A204.1 (cell line): Measurements from ENCODE around the gene PLEKHM1.
"Not testable (repeated sequence)": the region's sequence is repeated elsewhere in the genome, so short reads cannot be mapped to it uniquely, and the experiment has no call there.

Experiments used
- FAIRE-seq: peaks from 2 replicates; lab custom pipeline; 2012; peaks lifted over from hg19 to GRCh38; lab: Jason Lieb, UNC

PLEKHM1 gene

GRCh38 chr17:45441526-45442310 is 48.8 kb downstream of the PLEKHM1 start:
- FAIRE-seq: no peak

DNA sequence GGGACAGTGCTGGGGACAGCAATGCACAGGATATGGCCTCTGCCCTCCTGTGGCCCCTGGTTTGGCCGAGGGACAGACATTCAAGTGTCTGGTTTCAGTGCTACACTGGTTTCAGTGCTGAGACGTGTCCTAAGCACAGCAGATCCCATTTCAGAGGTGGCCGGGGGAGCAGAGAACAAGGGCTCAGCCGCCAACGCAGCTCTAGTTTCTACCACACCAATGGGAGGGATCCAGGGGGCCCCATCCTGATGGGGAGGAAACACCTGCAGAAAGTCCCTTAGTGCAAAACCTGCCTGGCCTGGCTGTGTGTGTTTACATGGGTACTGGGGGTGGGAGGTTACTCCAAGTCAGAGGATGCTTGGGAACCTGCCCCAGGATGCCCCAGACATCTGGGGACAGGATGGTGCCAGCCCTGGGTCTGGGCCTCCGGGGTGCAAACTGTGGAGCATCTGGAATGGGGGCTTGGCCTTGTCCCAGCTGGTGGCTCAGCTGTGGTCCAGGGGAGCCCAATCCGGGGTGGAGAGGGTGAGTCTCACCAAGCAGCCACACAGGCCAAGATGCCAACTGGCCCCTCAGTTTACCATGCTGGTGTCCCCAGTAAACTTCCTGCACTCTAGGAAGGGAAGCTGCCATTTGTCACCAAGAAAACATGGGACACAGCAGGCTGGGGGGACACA is 49.5 kb downstream of the PLEKHM1 start:
- FAIRE-seq: not testable (repeated sequence)

DNA sequence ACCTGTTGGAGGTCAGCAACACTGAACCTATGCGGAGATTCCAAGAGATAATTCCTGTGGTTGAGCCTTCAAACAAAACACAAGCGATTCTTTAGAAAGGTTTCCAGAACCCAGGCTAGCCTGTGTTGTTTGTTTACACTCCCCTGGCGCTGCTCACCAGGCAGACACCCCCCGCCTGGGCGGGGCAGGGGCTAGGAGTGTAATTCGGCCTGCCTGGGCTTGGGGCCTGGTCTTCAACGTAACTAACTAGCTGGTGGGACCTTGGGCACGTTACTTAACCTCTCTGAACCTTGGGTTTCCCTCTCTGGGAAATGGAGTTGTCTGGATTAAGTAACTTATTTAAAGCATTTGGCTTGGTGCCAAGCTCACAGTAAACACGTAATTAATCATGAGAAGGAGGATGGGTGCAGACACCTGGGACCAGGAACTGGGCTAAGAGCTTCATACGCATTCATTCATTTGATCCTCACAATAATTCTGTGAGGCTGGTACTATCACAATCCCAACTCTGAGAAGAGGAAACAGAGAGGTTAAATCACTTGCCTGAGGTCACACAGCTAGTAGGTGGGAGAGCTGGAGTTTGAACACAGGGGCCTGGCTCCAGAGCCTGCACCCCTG is 50.3 kb downstream of the PLEKHM1 start:
- no peak for FAIRE-seq

- no peak for FAIRE-seq
Measured at GRCh38 chr17:45438931-45439610, 51.5 kb downstream of the PLEKHM1 start.

DNA sequence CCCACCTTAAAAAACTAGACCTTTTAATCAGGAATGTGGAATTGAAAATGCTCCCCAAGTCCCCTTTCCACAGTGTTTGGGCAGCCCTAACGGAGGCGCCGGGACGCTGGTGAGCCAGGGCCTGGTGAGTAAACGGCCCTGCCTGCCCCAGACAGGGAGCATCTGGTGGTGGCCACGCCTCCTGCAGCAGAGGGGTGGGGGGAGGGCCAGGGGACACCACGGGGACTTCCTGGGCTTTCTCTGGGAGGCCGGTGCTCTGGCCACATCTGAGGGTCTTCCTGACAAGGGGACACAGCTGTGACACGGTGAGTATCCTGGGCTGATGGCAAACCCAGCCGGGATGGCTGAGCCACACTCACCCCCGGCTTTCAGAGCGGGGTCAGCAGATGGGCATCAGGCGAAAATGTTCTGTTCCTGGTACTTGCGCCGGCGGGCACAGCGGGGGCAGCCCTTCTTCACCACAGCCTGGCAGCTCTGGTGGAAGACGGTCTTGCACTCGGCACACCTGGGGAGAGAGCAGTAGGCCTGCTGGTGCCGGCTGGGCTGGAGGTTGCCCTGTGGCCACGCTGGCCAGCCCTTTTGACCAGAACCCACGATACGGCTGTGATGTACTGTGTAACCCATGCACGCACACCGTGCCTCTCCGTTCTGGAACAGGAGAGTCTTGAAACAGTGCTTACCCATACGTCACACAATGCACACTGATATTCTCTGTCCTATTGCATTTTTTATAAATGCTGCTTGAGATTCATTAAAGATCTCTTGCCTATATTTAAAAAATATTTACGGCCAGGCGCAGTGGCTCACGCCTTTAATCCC is 52.8 kb downstream of the PLEKHM1 start:
- FAIRE-seq: no peak

- no peak for FAIRE-seq
Measured at GRCh38 chr17:45436625-45437464, 53.7 kb downstream of the PLEKHM1 start.

DNA sequence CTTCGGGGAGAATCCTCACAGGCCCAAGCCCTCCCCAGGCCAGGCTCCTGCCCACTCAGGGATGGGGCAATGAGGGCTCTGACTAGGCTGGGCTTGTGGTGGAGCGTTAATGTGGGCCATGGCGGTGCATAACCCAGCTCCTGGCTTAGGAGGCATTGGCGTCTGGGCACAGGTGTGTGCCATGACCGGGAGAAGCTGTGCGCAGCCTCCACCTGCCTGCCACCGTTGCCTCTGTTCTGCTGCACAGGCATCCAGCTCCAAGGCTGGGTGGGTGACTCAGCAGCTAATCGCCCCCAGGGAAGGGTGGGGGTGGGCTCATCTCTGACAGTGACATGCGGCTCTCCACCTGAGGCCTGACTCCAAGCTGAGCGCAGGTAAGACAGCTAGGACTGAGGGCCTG is 54.4 kb downstream of the PLEKHM1 start:
- FAIRE-seq: no peak

GRCh38 chr17:45435481-45435880 is 55.0 kb downstream of the PLEKHM1 start:
- FAIRE-seq: no peak

DNA sequence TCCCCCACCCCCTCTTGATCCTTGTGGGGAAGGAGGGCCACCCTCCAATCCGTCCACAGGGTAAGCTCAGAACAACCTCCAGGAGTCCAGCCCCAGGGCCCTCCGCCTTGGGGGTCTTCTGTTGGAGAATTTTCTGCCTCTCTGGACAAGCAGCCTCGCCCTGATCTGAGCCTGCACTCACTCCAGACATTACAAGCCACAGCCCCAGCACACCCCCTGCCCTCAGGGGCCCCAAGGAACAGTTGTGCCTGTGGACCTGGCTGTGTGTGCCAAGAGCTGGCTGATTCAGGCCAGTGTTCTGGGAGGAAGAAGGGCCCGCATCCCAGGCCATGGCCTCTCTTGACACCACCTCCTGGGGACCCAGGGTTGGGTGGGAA is 57.4 kb downstream of the PLEKHM1 start:
- FAIRE-seq: no peak

DNA sequence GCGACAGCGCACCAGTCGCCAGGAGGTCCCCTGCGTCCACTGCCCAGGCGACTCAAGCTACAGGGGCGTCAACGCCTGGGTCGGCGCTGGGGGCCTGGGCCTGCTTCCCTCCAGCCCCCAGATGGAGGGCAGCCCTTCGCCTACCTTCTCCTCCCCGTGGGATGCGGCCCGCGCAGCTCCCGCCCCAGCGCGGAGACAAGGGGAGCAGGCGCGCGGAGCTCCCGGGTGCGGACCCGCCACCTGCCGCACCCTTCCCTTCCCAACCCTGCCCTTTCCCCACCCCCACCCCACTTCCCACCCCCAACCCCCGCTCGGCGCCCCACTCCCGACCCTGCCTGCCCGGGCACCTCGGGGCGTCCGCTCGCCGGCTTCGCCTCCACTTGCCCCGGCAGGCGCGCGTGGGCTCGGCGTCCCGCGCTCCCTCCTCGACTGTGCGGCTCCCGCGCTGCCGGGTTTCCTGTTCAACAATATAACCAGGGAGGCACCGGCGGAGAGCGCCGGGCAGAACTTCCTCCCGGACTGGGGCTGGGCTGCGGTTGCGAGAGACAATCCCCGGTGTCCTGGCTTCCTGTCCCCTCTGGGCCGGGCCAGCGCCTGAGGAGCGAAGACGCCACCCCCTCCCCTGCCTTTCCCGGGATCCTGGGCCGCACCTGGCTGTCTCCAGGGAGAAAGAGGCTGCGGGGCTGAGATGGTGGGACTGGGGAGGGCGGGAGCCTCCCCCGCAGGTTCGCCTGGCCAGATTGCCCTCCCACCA is 57.9 kb downstream of the PLEKHM1 start, which contains the start of gene ARHGAP27:
TSS of gene ARHGAP27 (minus strand) at position 466 of the 754 bp plus-strand sequence. CDS start 2,591 bp downstream, outside the sequence.
- FAIRE-seq: no peak

DNA sequence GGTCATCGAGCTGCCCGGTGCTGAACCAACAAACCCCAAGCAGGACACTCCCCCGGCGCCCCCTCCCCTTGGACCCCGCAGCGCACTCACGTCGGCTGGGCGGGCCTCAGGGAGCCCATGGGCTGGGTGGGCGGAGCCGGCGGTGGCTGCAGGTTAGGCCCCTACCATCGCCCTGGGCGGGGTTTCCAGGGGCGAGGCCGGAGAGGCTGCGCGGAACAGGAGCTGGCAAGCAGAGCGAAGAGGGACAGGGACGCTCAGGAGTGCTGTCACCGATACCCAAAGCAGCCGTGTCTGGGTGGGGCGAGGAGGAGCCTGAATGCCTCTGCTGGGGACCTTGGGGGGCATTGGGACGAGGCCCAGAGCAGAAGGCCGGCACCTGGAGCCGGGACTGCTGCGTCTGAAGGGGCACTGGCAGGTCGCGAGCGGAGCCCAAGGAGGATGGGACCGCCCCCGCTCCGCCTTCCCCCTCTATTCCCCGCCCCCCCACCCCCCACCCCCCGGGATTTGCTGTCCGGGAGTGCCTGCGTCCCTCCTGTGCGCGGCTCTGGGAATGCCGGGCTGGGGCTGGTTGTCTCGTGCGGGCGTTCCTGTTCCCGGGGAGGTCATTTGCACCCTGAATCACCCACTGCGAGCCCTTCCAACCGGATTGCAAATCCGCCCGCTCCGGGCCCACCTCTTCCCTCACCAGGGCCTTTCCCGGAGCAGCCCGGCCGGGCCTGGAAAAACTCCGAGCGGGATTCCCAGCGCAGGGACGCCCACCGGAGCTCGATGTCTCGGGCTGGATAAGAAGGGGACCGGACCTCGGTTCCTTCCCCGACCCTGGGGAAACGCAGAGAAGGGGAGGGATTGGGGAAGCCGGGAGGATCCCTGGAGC is 58.8 kb downstream of the PLEKHM1 start:
- FAIRE-seq: no peak

- no peak for FAIRE-seq
Measured at GRCh38 chr17:45430738-45431530, 59.6 kb downstream of the PLEKHM1 start.

DNA sequence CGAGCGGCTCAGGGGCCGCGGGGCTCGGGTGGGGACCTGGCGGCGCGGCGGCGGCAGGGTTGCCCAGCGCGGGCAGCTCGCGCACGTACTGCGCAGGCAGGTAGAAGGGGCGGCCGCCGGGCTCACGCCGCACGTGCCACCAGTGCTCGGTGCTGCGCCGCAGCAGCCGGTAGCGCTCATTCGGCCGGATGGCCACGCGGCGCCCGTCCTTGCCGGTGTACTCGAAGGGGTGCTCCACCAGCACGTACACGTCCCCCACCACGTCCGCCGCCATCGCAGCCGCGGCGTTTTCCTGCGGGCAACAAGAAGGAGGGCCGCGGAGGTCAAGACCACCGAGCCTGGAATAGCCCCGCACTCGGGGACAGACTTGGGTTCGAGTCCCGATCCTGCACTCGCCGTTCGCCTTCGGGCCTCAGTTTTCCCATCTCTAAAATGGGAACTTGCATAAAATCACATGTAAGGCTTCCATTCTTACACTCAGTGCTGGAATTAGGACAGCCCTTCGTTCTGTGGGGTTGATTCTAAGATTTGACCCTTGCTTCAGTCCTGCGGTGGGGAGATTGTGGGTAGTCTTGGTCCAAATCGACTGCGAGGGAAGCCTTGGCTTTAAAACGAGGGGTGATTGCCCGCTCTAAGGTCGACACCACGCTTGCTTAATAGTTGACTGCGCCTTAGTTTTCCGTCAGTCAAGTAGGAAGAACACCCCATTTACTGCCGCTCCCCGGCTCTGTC is 60.3 kb downstream of the PLEKHM1 start:
- FAIRE-seq: no peak

DNA sequence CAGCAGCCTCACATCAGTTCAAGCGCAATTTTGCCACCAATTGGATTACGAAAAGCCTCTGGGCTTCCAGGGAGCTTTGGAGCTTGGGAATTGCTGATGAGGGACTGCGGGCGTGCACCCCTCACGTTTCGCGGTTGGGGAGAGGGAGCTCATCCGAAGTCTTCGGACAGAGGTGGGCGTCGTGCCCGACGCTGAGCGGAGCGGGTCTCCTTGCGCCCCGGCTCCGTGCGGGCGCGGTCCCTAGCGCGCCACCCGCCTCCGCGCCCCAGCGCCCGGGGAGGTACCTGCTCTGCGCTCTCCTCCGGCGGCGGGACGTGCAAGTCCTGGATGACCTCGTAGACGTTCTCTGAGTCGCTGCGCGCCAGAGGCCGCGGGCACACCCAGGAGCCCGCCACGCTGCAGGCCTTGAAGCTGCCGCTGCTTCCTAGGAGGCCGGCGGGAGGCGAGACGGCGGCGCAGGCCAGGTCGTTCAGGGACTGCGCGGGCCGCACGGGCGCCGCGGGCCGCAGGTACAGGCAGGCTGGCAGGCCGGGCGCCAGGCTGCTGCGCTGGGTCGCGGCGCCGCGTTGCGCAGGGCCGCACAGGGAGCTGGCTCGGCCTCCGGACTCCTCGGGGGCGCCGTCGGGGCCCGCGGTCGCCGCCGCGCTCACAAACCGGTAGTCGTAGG is 61.0 kb downstream of the PLEKHM1 start:
- no peak for FAIRE-seq

- FAIRE-seq: no peak
Measured at GRCh38 chr17:45428931-45429338, 61.6 kb downstream of the PLEKHM1 start.

- no peak for FAIRE-seq
Measured at GRCh38 chr17:45428050-45428617, 62.4 kb downstream of the PLEKHM1 start.
